Liver (tissue), 9 donors: ENCODE results near the gene CTNNBL1. TPM values are rescaled to one million over a fixed set of nuclear protein-coding genes. Genes with fewer than 3 reads are reported as not detected.

Experiments
- DNase-seq: peaks from one replicate; pipeline ENCODE4 v3.0.0-alpha.2; 2017; ENCODE audit warnings: low spot score
- H3K27ac ChIP-seq, 2 donors: one replicate each; pipeline ENCODE4 v1.7.0; 2013; ENCODE audit warnings: inconsistent platforms in 2 of 2, low read length in 2 of 2, control low read depth in 1 of 2, low read depth in 1 of 2, mild to moderate bottlenecking in 1 of 2
- H3K27me3 ChIP-seq, 4 donors: one replicate each; pipeline versions ENCODE4 v1.6.1 to v1.7.0; 2013; ENCODE audit warnings: low read length in 3 of 4, inconsistent platforms in 1 of 4, mild to moderate bottlenecking in 1 of 4, moderate library complexity in 1 of 4; ENCODE audit not compliant: control insufficient read depth in 4 of 4, insufficient read depth in 4 of 4
- H3K36me3 ChIP-seq, 4 donors: one replicate each; pipeline versions ENCODE4 v1.6.1 to v1.7.0; 2013; ENCODE audit warnings: low read length in 3 of 4, mild to moderate bottlenecking in 3 of 4, low read depth in 1 of 4, moderate library complexity in 1 of 4; ENCODE audit not compliant: control insufficient read depth in 4 of 4, insufficient read depth in 3 of 4
- H3K4me1 ChIP-seq, 4 donors: one replicate each; pipeline versions ENCODE4 v1.6.1 to v1.7.0; 2013; ENCODE audit warnings: low read length in 3 of 4, mild to moderate bottlenecking in 3 of 4, moderate library complexity in 1 of 4; ENCODE audit not compliant: control insufficient read depth in 4 of 4, insufficient read depth in 4 of 4
- H3K4me3 ChIP-seq, 3 donors: one replicate each; pipeline versions ENCODE4 v1.6.1 to v1.7.0; 2013; ENCODE audit warnings: low read length in 3 of 3, control low read depth in 1 of 3, low read depth in 1 of 3, mild to moderate bottlenecking in 1 of 3
- H3K9ac ChIP-seq, 2 donors: one replicate each; pipeline ENCODE4 v1.7.0; 2013; ENCODE audit warnings: low read length in 2 of 2, mild to moderate bottlenecking in 2 of 2, moderate library complexity in 2 of 2, control low read depth in 1 of 2, low read depth in 1 of 2
- H3K9me3 ChIP-seq, 4 donors: one replicate each; pipeline versions ENCODE4 v1.6.1 to v1.7.0; 2013; ENCODE audit warnings: low read length in 3 of 4; ENCODE audit not compliant: control insufficient read depth in 4 of 4
- EGR1 ChIP-seq, 2 donors: IDR thresholded peaks; 2 replicates each; pipeline ENCODE4 v1.6.1; 2016 to 2018; ENCODE audit warnings: antibody characterized with exemption in 2 of 2, low read depth in 2 of 2
- FOXA1 ChIP-seq: IDR thresholded peaks from 2 replicates; pipeline ENCODE4 v1.6.1; 2016; ENCODE audit warnings: antibody characterized with exemption
- FOXA2 ChIP-seq: IDR thresholded peaks from 2 replicates; pipeline ENCODE4 v1.6.1; 2016; ENCODE audit warnings: antibody characterized with exemption
- GABPA ChIP-seq, 2 donors: IDR thresholded peaks in 1 of 2; conservative IDR thresholded peaks in 1 of 2; 2 replicates each; pipeline ENCODE4 v1.6.1; 2016; ENCODE audit warnings: antibody characterized with exemption in 2 of 2, mild to moderate bottlenecking in 1 of 2, moderate library complexity in 1 of 2
- HNF4A ChIP-seq, 2 donors: conservative IDR thresholded peaks; 2 replicates each; pipeline ENCODE4 v1.6.1; 2016; ENCODE audit warnings: antibody characterized with exemption in 2 of 2, mild to moderate bottlenecking in 2 of 2
- MAX ChIP-seq: IDR thresholded peaks from 2 replicates; pipeline ENCODE4 v1.6.1; 2016; ENCODE audit warnings: antibody characterized with exemption
- NR2F2 ChIP-seq: IDR thresholded peaks from 2 replicates; pipeline ENCODE4 v1.6.1; 2016; ENCODE audit warnings: antibody characterized with exemption
- RAD21 ChIP-seq, 2 donors: IDR thresholded peaks; 2 replicates each; pipeline ENCODE4 v1.6.1; 2016; ENCODE audit warnings: antibody characterized with exemption in 2 of 2, mild to moderate bottlenecking in 2 of 2
- REST ChIP-seq: IDR thresholded peaks from 2 replicates; pipeline ENCODE4 v1.6.1; 2016; ENCODE audit warnings: antibody characterized with exemption, mild to moderate bottlenecking
- SP1 ChIP-seq: IDR thresholded peaks from 2 replicates; pipeline ENCODE4 v1.6.1; 2018; ENCODE audit warnings: antibody characterized with exemption, mild to moderate bottlenecking
- YY1 ChIP-seq: IDR thresholded peaks from 2 replicates; pipeline ENCODE4 v1.6.1; 2016; ENCODE audit warnings: antibody characterized with exemption, mild to moderate bottlenecking
- ZBTB33 ChIP-seq: IDR thresholded peaks from 2 replicates; pipeline ENCODE4 v1.6.1; 2016; ENCODE audit warnings: antibody characterized with exemption
- WGBS: extraction: QIAGEN DNeasy Blood & Tissue Kit; methylation state at CpG from one replicate; pipeline ENCODE4 v1.1.7; 2013; 5-methylcytosine and 5-hydroxymethylcytosine counted together
- polyA plus RNA-seq, 2 donors: library from polyadenylated mRNA; stranded (reverse) in 1 of 2; unstranded in 1 of 2; fragments of 200-250 nt in 1 of 2; fragments of >200 nt in 1 of 2; fragmentation: Nextera tagmentation in 1 of 2; extraction: Ambion mirVana in 1 of 2; gene quantifications; one replicate each; pipeline versions ENCODE4 v1.2.1 to v1.2.3, GENCODE V29; 2013 to 2015
- total RNA-seq, 2 donors: library from RNA; depleted of rRNA; stranded (reverse); fragments of >200 nt; gene quantifications; one replicate each; pipeline ENCODE4 v1.2.3, GENCODE V29; 2014
- donor health status: healthy.
- donor health status: healthy.
- donor health status: healthy.
- donor health status: healthy.
- donor health status: healthy.

Gene CTNNBL1
- total and polyA plus RNA-seq, 4 donors: 18.3 to 25.4 (median 20.3) TPM

- H3K36me3 ChIP-seq: peaks cover 0 to 25% (median 11%) of the 10 kb centered on the region in 4 donors
- no peak overlapping the region for H3K9ac ChIP-seq
- no peak for DNase-seq
- 87% methylated on average over 7 of the region's 7 CpGs for WGBS
- no peaks in the 10 kb centered on the region for H3K27me3 ChIP-seq
- peaks cover 0 to 9% (median 5%) of the 10 kb centered on the region in 4 donors for H3K4me1 ChIP-seq
- no peak for TF ChIP-seq GABPA (IDR thresholded peaks at IDR 0.05 in 1 of 2, conservative IDR thresholded peaks at IDR 0.05 in 1 of 2)
- peak; percentile 46 for TF ChIP-seq NR2F2
- no peak for TF ChIP-seq HNF4A (conservative IDR thresholded peaks at IDR 0.05)
- H3K9me3 ChIP-seq: no peaks in the 10 kb centered on the region
- H3K4me3 ChIP-seq: no peak overlapping the region
- H3K27ac ChIP-seq: no peak overlapping the region
Observed at GRCh38 chr20:37808233-37809070, 114.6 kb downstream of the CTNNBL1 start.

- peaks cover 0 to 25% (median 8%) of the 10 kb centered on the region in 4 donors for H3K36me3 ChIP-seq
- TF ChIP-seq ZBTB33 (no peak), RAD21 (IDR thresholded peaks at IDR 0.05) (no peak), FOXA1 (no peak), HNF4A (conservative IDR thresholded peaks at IDR 0.05) (no peak), GABPA (IDR thresholded peaks at IDR 0.05 in 1 of 2, conservative IDR thresholded peaks at IDR 0.05 in 1 of 2) (no peak), EGR1 (IDR thresholded peaks at IDR 0.05; ENCODE audit: low read depth in 2 of 2) (no peak), NR2F2 (no peak), FOXA2 (no peak), SP1 (no peak), YY1 (no peak), MAX (no peak), REST (no peak)
Observed at GRCh38 chr20:37810027-37810426, 116.2 kb downstream of the CTNNBL1 start.

More at GRCh38 chr20:37810027-37810426, 116.2 kb downstream of the CTNNBL1 start:
- Histone ChIP-seq H3K9ac (no peak overlapping the region), H3K4me3 (no peak overlapping the region), H3K27ac (no peak overlapping the region), H3K4me1 (peaks cover 0 to 1% (median under 1%) of the 10 kb centered on the region in 4 donors), H3K27me3 (no peaks in the 10 kb centered on the region), H3K9me3 (no peaks in the 10 kb centered on the region)
- no peak for DNase-seq
- WGBS: 97% methylated on average over 4 of the region's 4 CpGs
